Liver (tissue), 3 donors: ENCODE results near the gene TBX1.

Source experiments
- ATF3 ChIP-seq: IDR thresholded peaks from 2 replicates; pipeline ENCODE4 v1.6.1; 2016; ENCODE audit warnings: antibody characterized with exemption
- CTCF ChIP-seq: fragments of 150-350 bp; IDR thresholded peaks from 2 replicates; pipeline ENCODE4 v1.5.1; 2017; ENCODE audit warnings: improper control_type of control experiment, low read depth, low read length; ENCODE audit not compliant: missing input control
- FOXA1 ChIP-seq: IDR thresholded peaks from 2 replicates; pipeline ENCODE4 v1.6.1; 2016; ENCODE audit warnings: antibody characterized with exemption
- FOXA2 ChIP-seq: IDR thresholded peaks from 2 replicates; pipeline ENCODE4 v1.6.1; 2016; ENCODE audit warnings: antibody characterized with exemption
- GABPA ChIP-seq, 2 donors: IDR thresholded peaks in 1 of 2; conservative IDR thresholded peaks in 1 of 2; 2 replicates each; pipeline ENCODE4 v1.6.1; 2016; ENCODE audit warnings: antibody characterized with exemption in 2 of 2, mild to moderate bottlenecking in 1 of 2, moderate library complexity in 1 of 2
- HNF4G ChIP-seq: IDR thresholded peaks from 2 replicates; pipeline ENCODE4 v1.6.1; 2016; ENCODE audit warnings: antibody characterized with exemption
- JUND ChIP-seq, 2 donors: IDR thresholded peaks; 2 replicates each; pipeline ENCODE4 v1.6.1; 2016; ENCODE audit warnings: antibody characterized with exemption in 2 of 2
- RAD21 ChIP-seq, 2 donors: IDR thresholded peaks; 2 replicates each; pipeline ENCODE4 v1.6.1; 2016; ENCODE audit warnings: antibody characterized with exemption in 2 of 2, mild to moderate bottlenecking in 2 of 2
- RXRA ChIP-seq, 2 donors: IDR thresholded peaks; 2 replicates each; pipeline ENCODE4 v1.6.1; 2017 to 2018; ENCODE audit warnings: antibody characterized with exemption in 2 of 2, mild to moderate bottlenecking in 1 of 2
- TAF1 ChIP-seq: conservative IDR thresholded peaks from 2 replicates; pipeline ENCODE4 v1.6.1; 2016; ENCODE audit warnings: antibody characterized with exemption, mild to moderate bottlenecking
- YY1 ChIP-seq: IDR thresholded peaks from 2 replicates; pipeline ENCODE4 v1.6.1; 2016; ENCODE audit warnings: antibody characterized with exemption, mild to moderate bottlenecking
- TF ChIP-seq, protein P1 (sequence below): IDR thresholded peaks from 2 replicates; pipeline ENCODE4 v1.6.1; 2016; ENCODE audit warnings: antibody characterized with exemption
- TF ChIP-seq, protein P2 (sequence below): IDR thresholded peaks from 2 replicates; pipeline ENCODE4 v1.6.1; 2016; ENCODE audit warnings: antibody characterized with exemption, mild to moderate bottlenecking
- TF ChIP-seq, protein P3 (sequence below): IDR thresholded peaks from 2 replicates; pipeline ENCODE4 v1.6.1; 2016; ENCODE audit warnings: antibody characterized with exemption
- donor health status: healthy.
- donor health status: healthy.

- TF ChIP-seq CTCF (no peak), ATF3 (no peak), FOXA2 (no peak), TAF1 (no peak), RXRA (IDR thresholded peaks at IDR 0.05) (no peak), YY1 (no peak), RAD21 (IDR thresholded peaks at IDR 0.05) (no peak), HNF4G (no peak), JUND (IDR thresholded peaks at IDR 0.05) (no peak), GABPA (IDR thresholded peaks at IDR 0.05 in 1 of 2, conservative IDR thresholded peaks at IDR 0.05 in 1 of 2) (no peak), FOXA1 (no peak)
- TF ChIP-seq, protein P1, sequence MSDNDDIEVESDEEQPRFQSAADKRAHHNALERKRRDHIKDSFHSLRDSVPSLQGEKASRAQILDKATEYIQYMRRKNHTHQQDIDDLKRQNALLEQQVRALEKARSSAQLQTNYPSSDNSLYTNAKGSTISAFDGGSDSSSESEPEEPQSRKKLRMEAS: no peak
- TF ChIP-seq, protein P2, sequence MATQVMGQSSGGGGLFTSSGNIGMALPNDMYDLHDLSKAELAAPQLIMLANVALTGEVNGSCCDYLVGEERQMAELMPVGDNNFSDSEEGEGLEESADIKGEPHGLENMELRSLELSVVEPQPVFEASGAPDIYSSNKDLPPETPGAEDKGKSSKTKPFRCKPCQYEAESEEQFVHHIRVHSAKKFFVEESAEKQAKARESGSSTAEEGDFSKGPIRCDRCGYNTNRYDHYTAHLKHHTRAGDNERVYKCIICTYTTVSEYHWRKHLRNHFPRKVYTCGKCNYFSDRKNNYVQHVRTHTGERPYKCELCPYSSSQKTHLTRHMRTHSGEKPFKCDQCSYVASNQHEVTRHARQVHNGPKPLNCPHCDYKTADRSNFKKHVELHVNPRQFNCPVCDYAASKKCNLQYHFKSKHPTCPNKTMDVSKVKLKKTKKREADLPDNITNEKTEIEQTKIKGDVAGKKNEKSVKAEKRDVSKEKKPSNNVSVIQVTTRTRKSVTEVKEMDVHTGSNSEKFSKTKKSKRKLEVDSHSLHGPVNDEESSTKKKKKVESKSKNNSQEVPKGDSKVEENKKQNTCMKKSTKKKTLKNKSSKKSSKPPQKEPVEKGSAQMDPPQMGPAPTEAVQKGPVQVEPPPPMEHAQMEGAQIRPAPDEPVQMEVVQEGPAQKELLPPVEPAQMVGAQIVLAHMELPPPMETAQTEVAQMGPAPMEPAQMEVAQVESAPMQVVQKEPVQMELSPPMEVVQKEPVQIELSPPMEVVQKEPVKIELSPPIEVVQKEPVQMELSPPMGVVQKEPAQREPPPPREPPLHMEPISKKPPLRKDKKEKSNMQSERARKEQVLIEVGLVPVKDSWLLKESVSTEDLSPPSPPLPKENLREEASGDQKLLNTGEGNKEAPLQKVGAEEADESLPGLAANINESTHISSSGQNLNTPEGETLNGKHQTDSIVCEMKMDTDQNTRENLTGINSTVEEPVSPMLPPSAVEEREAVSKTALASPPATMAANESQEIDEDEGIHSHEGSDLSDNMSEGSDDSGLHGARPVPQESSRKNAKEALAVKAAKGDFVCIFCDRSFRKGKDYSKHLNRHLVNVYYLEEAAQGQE: no peak
- TF ChIP-seq, protein P3, sequence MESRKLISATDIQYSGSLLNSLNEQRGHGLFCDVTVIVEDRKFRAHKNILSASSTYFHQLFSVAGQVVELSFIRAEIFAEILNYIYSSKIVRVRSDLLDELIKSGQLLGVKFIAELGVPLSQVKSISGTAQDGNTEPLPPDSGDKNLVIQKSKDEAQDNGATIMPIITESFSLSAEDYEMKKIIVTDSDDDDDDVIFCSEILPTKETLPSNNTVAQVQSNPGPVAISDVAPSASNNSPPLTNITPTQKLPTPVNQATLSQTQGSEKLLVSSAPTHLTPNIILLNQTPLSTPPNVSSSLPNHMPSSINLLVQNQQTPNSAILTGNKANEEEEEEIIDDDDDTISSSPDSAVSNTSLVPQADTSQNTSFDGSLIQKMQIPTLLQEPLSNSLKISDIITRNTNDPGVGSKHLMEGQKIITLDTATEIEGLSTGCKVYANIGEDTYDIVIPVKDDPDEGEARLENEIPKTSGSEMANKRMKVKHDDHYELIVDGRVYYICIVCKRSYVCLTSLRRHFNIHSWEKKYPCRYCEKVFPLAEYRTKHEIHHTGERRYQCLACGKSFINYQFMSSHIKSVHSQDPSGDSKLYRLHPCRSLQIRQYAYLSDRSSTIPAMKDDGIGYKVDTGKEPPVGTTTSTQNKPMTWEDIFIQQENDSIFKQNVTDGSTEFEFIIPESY: no peak
These were observed 8.9 kb upstream of the TBX1 start for GRCh38 chr22:19751497-19752245.
